Measurements from ENCODE around the gene USP46. TPM values are rescaled to one million over a fixed set of nuclear protein-coding genes. Genes with fewer than 3 reads are reported as not detected.

USP46 gene
- total and polyA plus RNA-seq, 3 donors from 2014 or later = 22.9 to 33.9 (median 26.4) TPM

- Histone ChIP-seq H3K4me3 (no peak overlapping the region), H3K27me3 (no peaks in the 10 kb centered on the region), H3K36me3 (ENCODE audit: low read depth, missing control alignments) (no peaks in the 10 kb centered on the region), H3K27ac (no peak overlapping the region), H3K9me3 (no peaks in the 10 kb centered on the region), H3K4me1 (no peaks in the 10 kb centered on the region)
- no peak for TF ChIP-seq POLR2A (IDR thresholded peaks at IDR 0.05)
- TF ChIP-seq CTCF (IDR thresholded peaks at IDR 0.05) = no peak
- DNase-seq = no peak
- intact Hi-C loops (cut with DNase I; ENCODE audit: low total_unique reads) = no loop called here
- 80 to 81% methylated on average over 2 of the region's 2 CpGs for WGBS, 2 donors
Measured at GRCh38 chr4:52670121-52670520, 11.0 kb upstream of the USP46 start.

DNA sequence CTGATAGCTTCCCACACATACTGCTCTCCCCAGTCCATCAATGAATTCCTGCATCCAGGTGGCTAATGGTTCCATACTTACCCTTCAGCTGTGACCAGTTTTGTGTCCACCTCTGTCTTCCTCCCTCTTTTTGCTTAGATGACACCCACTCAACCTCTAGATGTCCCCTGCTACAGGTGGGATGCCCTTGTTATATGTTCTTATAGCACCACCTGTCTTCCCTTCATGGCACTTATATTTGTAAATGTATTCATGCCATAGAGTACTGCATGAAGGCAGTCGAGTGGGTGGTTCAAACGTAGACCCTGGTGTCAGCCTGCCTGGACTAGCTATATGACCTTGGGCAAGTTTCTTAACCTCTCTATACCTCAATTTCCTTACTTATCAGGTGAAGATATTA lies 6.5 kb upstream of the USP46 start:
- DNase-seq = no peak
- no peak for TF ChIP-seq POLR2A (IDR thresholded peaks at IDR 0.05)
- TF ChIP-seq CTCF (IDR thresholded peaks at IDR 0.05) = no peak
- no peaks in the 10 kb centered on the region for H3K9me3 ChIP-seq
- intact Hi-C loops (cut with DNase I; ENCODE audit: low total_unique reads) = no loop called here
- no peaks in the 10 kb centered on the region for H3K27me3 ChIP-seq
- no peaks in the 10 kb centered on the region for H3K36me3 ChIP-seq (ENCODE audit: low read depth, missing control alignments)
- 56 to 68% methylated on average over 2 of the region's 2 CpGs for WGBS, 2 donors
- H3K27ac ChIP-seq = no peak overlapping the region
- no peaks in the 10 kb centered on the region for H3K4me1 ChIP-seq
- H3K4me3 ChIP-seq = no peak overlapping the region

DNA sequence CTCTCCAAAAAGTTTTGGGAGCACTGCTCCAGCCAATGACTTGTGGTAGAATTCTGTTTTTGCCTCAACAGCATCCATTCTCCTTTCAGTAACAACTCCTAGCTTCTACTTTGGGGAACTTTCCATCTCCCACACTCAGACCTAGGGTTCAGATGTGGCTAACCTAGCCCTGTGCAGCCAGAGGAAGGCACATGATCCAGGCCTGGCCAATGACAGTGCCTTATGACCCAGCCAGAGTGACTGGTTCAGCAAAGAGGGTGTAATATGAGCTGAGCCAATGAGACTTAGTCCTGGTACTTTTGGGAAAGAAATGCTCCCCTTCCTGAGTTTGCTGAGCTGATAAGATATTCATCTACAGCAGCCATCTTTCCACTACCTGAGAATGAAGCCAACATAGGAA lies 5.4 kb upstream of the USP46 start:
- Histone ChIP-seq H3K4me3 (no peak overlapping the region), H3K9me3 (no peaks in the 10 kb centered on the region), H3K4me1 (no peaks in the 10 kb centered on the region), H3K36me3 (ENCODE audit: low read depth, missing control alignments) (no peaks in the 10 kb centered on the region), H3K27me3 (no peaks in the 10 kb centered on the region), H3K27ac (no peak overlapping the region)
- DNase-seq = no peak
- TF ChIP-seq CTCF (IDR thresholded peaks at IDR 0.05) = no peak
- TF ChIP-seq POLR2A (IDR thresholded peaks at IDR 0.05) = no peak
- intact Hi-C loops (cut with DNase I; ENCODE audit: low total_unique reads) = no loop called here

GRCh38 chr4:52661966-52662690 lies 3.0 kb upstream of the USP46 start:
- peaks cover 11% of the 10 kb centered on the region for H3K4me1 ChIP-seq

More at GRCh38 chr4:52661966-52662690, 3.0 kb upstream of the USP46 start:
- no peak for DNase-seq
- Histone ChIP-seq H3K27ac (no peak overlapping the region), H3K36me3 (ENCODE audit: low read depth, missing control alignments) (no peaks in the 10 kb centered on the region), H3K27me3 (no peaks in the 10 kb centered on the region), H3K4me3 (no peak overlapping the region), H3K9me3 (no peaks in the 10 kb centered on the region)
- TF ChIP-seq CTCF (IDR thresholded peaks at IDR 0.05) (no peak), POLR2A (IDR thresholded peaks at IDR 0.05) (no peak)
- intact Hi-C loops (cut with DNase I; ENCODE audit: low total_unique reads) = no loop called here
- 77 to 78% methylated on average over 4 of the region's 4 CpGs for WGBS, 2 donors
